ENCODE measurements around the gene MYO15B.
A peak's percentile ranks its signal among the peaks of the same experiment; 100 is the strongest.

The MYO15B gene

GRCh38 chr17:75587675-75588595 lies at the start of gene MYO15B:
MYO15B (plus strand) TSS chr17:75587800; CDS start chr17:75588058, 258 bp downstream.
- no peak for DNase-seq

- DNase-seq = no peak
Observed at GRCh38 chr17:75539967-75540729, 47.5 kb upstream of the MYO15B start.

DNA sequence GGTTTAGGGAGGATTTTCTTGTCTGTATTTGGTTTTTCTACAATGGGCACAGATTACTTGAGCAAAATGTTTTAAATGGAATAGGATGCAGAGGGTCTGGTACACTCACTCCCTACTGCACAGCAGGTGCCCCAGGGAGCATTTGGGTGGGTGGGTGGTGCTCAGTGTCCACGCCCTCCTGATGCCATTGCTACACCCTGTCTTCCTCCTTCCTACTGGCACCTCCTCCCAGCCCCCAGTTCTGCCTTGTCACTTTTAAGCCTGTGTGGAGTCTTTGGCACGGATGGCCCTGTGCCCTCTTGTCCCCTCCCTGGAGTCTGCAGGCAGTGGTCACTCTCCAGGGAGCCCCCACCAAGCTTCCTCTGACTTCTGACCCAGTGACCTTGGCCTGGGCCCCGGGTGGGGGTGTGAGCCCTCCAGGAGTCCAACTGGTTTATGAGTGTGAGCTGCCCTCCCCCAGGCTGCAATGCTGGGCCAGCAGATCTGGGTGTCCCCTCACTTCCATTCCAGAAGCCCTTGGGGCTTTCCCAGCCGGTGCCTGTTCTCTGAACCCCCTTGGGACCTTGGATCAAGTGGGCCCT lies 46.6 kb upstream of the MYO15B start:
- no peak for DNase-seq

DNA sequence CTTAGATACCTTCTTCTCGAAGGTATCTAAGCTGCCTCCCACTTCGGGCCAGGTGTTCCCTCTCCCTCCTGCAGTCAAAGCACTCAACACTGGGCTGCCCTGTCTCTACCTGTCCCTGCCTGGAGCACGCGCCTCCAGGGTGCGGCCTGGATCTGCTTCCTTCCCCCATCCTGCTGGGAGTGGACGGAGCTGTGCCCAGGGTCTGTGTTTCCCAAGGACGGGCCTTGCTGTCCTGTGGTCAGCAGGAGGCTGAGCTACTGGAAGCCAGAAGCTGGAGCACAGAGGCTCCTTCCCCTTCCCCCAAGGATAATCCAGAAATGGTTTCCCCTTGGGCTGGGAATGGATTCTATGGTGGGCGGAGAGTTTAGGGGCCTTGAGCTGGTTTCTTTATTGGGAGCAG lies 45.4 kb upstream of the MYO15B start:
- DNase-seq = no peak

GRCh38 chr17:75542728-75543336 lies 44.8 kb upstream of the MYO15B start:
- DNase-seq = no peak

- no peak for DNase-seq
Observed at GRCh38 chr17:75544250-75544649, 43.4 kb upstream of the MYO15B start.

GRCh38 chr17:75546181-75546580 lies 41.4 kb upstream of the MYO15B start:
- DNase-seq = no peak

- DNase-seq = no peak
Observed at GRCh38 chr17:75547091-75547490, 40.5 kb upstream of the MYO15B start.

- DNase-seq = no peak
Observed at GRCh38 chr17:75548813-75549212, 38.8 kb upstream of the MYO15B start.

- DNase-seq = peak; percentile 92 to 98
Observed at GRCh38 chr17:75549246-75550138, 38.1 kb upstream of the MYO15B start.

GRCh38 chr17:75550139-75550465 lies 37.5 kb upstream of the MYO15B start:
- no peak for DNase-seq

GRCh38 chr17:75551266-75551665 lies 36.3 kb upstream of the MYO15B start:
- no peak for DNase-seq

DNA sequence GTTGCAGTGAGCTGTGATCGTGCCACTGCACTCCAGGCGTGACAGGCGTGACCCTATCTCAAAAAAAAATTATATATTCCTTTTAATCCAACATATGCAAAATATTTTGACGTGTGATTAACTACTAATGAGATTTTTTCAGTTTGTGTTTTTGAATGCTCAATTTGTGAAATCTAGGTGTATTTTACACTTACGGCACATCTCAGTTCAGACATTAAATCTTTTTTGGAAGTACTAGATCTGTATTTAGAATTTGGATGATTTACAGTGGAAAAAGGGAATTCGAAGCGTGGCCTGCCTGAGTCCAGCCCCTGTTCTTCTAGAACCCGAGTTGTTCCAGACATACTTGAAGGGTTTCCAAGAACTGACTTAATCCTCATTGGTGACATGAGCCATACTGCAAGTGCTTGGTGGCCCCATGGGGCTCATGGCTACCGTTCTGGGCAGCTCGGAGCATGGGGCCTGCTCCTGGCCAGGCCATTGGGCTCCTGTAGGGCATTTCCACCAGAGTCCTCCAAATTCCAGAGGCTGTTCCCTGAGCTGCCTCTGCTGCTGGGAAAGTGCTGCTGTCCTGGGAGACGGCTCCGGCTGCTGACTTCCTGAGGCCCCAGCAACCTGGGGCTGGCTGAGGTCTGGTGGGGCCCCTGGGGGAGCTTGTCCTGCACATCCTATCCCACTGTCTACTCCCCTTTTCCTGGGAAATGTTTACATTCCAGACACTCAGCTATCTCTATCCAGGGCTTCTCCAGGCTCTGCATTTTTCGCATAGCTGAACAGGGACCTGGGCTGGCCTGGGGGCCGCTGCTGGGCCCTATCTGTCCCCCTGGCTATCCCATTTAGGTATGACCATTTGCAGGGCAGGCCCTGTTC lies 34.9 kb upstream of the MYO15B start:
- DNase-seq = no peak

DNA sequence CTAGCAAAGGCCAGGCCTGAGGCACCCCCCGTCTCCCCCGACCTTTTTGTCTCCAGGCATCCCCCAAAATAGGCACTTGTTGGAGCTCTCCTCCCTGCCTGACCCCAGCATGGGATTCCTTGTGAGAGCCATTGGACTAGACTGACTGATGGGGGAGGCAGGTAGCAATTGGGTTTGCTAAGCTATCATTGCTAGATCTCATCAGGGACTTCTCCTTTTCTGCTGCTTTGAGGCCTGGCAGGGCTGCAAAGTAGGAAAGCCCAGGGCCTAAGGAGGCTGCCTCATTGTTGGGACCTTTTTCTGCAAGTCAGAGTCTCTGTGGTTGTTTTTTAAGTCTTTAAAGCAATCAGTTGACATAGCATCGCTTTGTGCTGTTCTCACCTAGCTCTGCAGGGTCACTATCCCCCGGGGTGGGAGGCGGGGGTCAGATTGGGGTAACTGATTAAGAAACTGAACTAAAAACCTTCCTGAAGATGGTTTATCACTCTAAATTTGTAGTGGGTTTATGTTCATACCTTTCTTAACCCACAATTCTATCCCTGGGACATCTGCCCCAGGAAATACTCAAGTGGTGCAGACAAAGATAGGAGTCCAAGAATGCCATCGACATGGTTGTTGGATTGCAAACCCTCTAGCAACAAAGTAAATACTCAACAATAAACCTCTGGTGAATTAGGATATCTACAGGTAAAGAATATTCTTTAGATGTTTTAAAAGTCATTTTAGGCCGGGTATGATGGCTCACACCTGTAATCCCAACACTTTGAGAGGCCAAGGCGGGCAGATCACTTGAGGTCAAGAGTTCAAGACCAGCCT lies 34.1 kb upstream of the MYO15B start:
- no peak for DNase-seq

GRCh38 chr17:75555679-75556153 lies 31.9 kb upstream of the MYO15B start:
- no peak for DNase-seq

DNA sequence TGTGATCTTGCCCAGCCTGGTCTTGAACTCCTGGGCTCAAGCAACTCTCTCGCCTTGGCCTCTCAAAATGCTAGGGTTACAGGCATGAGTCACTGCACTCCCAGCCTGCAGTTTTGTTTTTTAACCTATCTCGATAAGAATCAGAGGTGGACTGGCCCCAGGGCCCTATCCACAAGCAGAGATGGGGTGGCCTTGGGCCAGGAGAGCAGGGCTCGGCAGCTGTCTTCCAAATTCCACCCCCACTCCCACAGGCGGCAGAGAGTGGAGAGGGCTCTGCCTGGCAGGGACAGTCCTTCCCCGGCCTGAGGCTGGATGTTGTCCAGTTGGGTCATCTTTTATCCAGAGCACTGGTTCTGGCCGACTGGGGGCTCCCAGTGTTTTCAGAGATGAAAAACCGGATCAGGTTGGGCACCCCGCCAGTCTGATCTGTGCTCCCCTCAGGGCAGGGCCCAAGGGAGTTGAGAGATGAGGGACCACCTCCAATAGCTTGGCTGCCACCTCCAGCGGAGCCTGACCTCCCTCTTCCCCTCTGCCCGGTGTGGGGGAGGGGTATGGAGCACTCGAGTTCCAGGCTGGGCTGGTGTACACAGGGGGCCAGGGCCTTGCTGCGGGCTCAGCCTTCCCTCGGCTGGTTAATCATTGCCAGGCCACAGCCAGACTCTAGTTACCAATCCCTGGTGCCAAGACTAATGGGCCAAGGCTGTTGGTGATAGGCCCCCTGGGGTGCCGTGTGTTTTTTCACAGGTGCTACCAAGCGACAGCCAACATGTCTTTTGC lies 30.3 kb upstream of the MYO15B start:
- no peak for DNase-seq

DNA sequence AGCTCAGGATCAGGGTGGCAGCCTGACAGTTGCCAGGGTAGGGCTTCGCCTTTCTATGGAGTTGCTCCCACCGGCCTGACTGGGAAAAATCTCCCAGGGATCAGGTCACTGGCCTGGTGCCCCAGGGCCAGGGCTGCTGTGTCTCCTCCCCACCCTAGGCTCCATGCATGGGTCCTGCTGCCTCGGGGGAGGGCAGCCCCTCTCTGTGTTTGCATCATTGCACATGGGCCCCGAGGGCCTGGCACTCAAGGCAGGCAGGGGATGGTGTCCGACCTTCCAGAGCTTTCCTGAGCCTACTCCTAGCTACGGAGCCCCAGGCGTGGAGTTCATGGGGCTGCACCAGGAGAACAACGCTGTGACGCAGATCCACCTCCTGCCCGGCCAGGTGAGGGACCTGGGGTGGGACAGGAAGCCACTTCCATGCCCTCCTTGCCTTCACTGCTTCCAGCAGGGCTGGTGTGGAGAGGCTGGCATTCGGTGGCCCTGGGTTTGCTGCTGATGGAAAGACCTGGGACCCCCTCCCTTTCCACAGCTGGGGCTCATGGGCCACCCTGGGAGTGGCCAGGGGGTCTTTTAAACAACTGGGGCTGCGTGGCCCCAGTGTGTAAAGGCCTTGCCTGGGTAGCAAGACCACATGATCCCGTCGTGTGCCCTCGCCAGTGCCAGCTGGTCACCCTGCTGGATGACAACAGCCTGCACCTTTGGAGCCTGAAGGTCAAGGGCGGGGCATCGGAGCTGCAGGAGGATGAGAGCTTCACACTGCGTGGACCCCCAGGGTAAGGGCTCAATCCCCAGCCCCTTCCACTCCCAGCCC lies 29.5 kb upstream of the MYO15B start:
- no peak for DNase-seq

Data from SHP77 (cell line).